NK-92 (cell line): Measurements from ENCODE around the gene BAZ2A.
"Not testable (repeated sequence)": the region's sequence is repeated elsewhere in the genome, so short reads cannot be mapped to it uniquely, and the experiment has no call there.

ENCODE experiments used
- DNase-seq: peaks from one replicate; lab custom pipeline; 2025; ENCODE audit not compliant: unreplicated experiment; lab: John Stamatoyannopoulos, UW

The BAZ2A gene

GRCh38 chr12:56630180-56630632, at the start of gene BAZ2A:
BAZ2A (minus strand) TSS chr12:56630326; CDS start chr12:56617530, 12,796 bp downstream.
- no peak for DNase-seq

GRCh38 chr12:56678852-56679251, 48.7 kb upstream of the BAZ2A start:
- DNase-seq, result no peak

GRCh38 chr12:56677680-56678079, 47.6 kb upstream of the BAZ2A start:
- no peak for DNase-seq

- DNase-seq, result no peak
Measured at GRCh38 chr12:56676851-56677580, 46.9 kb upstream of the BAZ2A start.

GRCh38 chr12:56671608-56672007, 41.5 kb upstream of the BAZ2A start:
- no peak for DNase-seq

- no peak for DNase-seq
Measured at GRCh38 chr12:56670836-56671235, 40.7 kb upstream of the BAZ2A start.

- no peak for DNase-seq
Measured at GRCh38 chr12:56668197-56668457, 38.0 kb upstream of the BAZ2A start.

GRCh38 chr12:56661979-56662638, 32.0 kb upstream of the BAZ2A start:
- no peak for DNase-seq

GRCh38 chr12:56661560-56661959, 31.4 kb upstream of the BAZ2A start:
- DNase-seq, result no peak

GRCh38 chr12:56658921-56659320, 28.8 kb upstream of the BAZ2A start:
- no peak for DNase-seq

GRCh38 chr12:56657416-56658379, 27.6 kb upstream of the BAZ2A start:
- no peak for DNase-seq

- not testable (repeated sequence) for DNase-seq
Measured at GRCh38 chr12:56653781-56654180, 23.7 kb upstream of the BAZ2A start.

GRCh38 chr12:56648023-56648422, 17.9 kb upstream of the BAZ2A start:
- not testable (repeated sequence) for DNase-seq

GRCh38 chr12:56645717-56646446, 15.8 kb upstream of the BAZ2A start, which contains the start of gene ATP5F1B:
ATP5F1B (minus strand) TSS chr12:56645984; CDS start chr12:56645963, 21 bp downstream.
- peak; percentile 60 for DNase-seq

- DNase-seq, result no peak
Measured at GRCh38 chr12:56645201-56645716, 15.1 kb upstream of the BAZ2A start.

- DNase-seq, result no peak
Measured at GRCh38 chr12:56644654-56645053, 14.5 kb upstream of the BAZ2A start.

- no peak for DNase-seq
Measured at GRCh38 chr12:56641219-56641618, 11.1 kb upstream of the BAZ2A start.

GRCh38 chr12:56637621-56638020, 7.5 kb upstream of the BAZ2A start:
- no peak for DNase-seq

GRCh38 chr12:56636675-56637540, 6.8 kb upstream of the BAZ2A start:
- DNase-seq, result peak; percentile 84
